T1000 (cell line): ENCODE data around the gene ZBTB7C.

Experiments used
- DNase-seq: peaks from one replicate; lab custom pipeline; 2025; ENCODE audit warnings: mixed read lengths; lab: John Stamatoyannopoulos, UW

Gene ZBTB7C

GRCh38 chr18:47990981-47991380, 418.2 kb downstream of the ZBTB7C start:
- DNase-seq: no peak

- DNase-seq: no peak
Observed at GRCh38 chr18:47987388-47987699, 421.8 kb downstream of the ZBTB7C start.

GRCh38 chr18:47986620-47987387, 422.4 kb downstream of the ZBTB7C start:
- DNase-seq: no peak

- DNase-seq: no peak
Observed at GRCh38 chr18:47985866-47986265, 423.3 kb downstream of the ZBTB7C start.

- no peak for DNase-seq
Observed at GRCh38 chr18:47984991-47985390, 424.2 kb downstream of the ZBTB7C start.

GRCh38 chr18:47983946-47984345, 425.2 kb downstream of the ZBTB7C start:
- no peak for DNase-seq

- DNase-seq: no peak
Observed at GRCh38 chr18:47983055-47983454, 426.1 kb downstream of the ZBTB7C start.

- no peak for DNase-seq
Observed at GRCh38 chr18:47981830-47982229, 427.4 kb downstream of the ZBTB7C start.

GRCh38 chr18:47981320-47981719, 427.9 kb downstream of the ZBTB7C start:
- no peak for DNase-seq

GRCh38 chr18:47979611-47980200, 429.5 kb downstream of the ZBTB7C start:
- no peak for DNase-seq

- no peak for DNase-seq
Observed at GRCh38 chr18:47978603-47979002, 430.6 kb downstream of the ZBTB7C start.

GRCh38 chr18:47978141-47978540, 431.0 kb downstream of the ZBTB7C start:
- no peak for DNase-seq
